Renal cortex interstitium (tissue), 11 donors: ENCODE measurements around the gene PEPD. TPM values are rescaled to one million over a fixed set of nuclear protein-coding genes. Genes with fewer than 3 reads are reported as not detected.

Experiments used
- DNase-seq, 11 donors: peaks; one replicate each; pipeline ENCODE4 v3.0.0-alpha.2; 2013; ENCODE audit warnings: low read depth in 9 of 11, low spot score in 4 of 11; ENCODE audit errors: extremely low read depth in 1 of 11
- polyA plus RNA-seq, 3 donors: library from polyadenylated mRNA; unstranded; fragments of 120-200 nt; gene quantifications; one replicate each; pipeline ENCODE4 v1.2.1, GENCODE V29; 2013; ENCODE audit not compliant: insufficient read length in 3 of 3

Gene PEPD
- polyA plus RNA-seq, 3 donors: 106 to 122 (median 112) TPM

DNA sequence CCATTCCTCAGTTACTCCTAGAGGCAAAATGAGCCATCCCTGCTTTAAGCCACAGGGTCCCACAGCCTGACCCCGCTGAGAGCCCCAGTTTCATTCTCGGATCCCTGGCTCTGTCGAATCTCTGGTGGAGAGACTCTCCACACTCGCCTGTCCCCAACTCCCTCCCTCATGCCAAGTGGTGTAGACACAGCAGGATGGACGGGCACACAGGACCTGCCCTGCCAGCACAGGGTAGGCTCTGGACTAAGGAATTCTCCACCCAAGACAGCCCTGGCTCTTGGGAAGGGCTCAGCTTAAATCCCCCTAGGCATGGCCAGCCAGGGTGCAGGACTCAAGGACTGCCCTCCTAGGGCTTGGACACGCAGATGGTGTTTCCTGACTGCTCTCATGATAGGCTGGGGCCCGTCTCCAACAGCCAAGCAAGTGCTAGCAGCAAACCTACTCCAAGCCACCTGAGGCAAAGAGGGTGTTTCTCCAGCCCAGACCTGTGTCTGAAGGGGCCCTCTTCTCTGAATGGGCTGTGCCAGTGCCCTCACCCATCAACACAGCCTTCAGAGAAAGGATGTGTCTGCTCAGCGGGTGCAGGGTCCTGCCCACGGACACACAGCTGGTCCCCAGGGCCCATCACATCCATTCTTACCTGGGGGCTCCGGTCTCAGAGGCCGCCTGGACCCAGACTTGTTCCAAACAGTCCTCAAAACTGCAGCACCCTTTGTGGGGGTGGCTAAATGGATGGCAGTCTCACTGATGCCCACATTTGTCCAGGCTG lies 65.3 kb downstream of the PEPD start:
- no peak for DNase-seq

DNA sequence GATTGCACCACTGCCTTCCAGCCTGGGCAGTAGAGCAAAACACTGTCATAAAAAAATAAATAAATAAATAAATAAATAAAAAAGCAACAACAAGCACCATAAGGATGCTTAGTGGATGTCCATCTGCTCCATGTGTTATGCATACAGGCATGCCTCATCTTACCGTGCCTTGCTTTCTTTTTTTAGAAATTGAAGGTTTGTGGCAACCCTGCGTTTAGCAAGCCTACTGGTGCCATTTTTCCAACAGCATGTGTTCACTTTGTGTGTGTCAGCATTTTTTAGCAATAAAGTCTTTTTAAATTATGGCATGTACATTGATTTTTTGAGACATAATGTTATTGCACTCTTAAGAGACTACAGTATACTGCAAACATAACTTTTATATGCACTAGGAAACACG lies 68.3 kb downstream of the PEPD start:
- DNase-seq: no peak

DNA sequence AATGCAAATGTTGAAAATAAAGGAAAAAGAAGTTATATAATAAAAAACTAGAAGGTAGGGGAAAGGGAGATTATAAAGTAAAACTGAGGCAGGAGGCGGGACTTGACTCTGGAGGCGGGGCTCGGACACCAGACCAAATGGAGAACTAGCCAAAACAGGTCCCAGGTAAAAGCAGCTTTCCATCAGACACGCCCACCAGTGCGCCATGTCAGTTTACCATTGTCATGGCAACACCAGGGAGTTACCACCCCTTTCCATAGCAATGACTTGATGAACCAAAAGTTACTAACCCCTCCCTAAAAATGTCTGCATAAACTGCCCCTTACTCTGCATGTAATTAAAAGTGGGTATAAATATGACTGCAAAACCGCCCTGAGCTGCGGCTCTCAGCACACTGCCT lies 70.9 kb downstream of the PEPD start:
- DNase-seq: no peak

DNA sequence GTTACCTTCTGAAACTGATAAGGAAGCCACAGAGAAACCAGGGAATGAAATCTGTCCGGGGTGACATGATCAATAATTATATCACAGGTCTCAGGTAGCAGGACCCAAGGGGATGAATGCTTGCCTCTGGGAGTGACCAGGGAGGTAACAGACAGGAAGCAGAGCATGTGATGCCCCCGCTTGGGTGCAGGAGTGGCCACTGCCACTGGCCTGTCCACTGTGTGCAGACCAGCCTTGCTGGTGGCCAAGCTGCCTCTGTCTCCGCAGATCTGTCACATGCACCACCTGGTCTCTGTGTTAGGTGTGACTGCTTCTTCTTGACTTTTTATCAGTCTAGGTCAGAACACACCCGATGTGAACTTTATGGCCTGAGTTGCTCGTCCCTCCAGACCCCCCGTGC lies 71.8 kb downstream of the PEPD start:
- DNase-seq: no peak

DNA sequence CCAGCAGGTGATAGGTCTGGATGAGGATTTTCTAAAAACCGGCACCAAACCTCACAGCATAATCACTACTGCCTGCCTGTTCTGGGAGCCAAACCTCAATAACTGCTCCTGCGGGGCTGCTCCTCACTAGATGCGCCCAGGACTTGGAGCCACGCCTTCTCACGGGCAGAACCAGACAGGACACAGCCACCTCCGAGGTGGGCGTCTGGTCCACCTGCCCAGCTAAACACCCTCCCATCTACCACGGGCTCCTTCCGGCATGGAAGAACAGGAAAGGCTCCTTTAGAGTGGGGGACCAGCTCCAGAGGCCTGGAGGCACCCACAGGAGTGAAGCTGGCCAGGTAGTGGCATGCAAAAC lies 73.5 kb downstream of the PEPD start:
- no peak for DNase-seq

DNA sequence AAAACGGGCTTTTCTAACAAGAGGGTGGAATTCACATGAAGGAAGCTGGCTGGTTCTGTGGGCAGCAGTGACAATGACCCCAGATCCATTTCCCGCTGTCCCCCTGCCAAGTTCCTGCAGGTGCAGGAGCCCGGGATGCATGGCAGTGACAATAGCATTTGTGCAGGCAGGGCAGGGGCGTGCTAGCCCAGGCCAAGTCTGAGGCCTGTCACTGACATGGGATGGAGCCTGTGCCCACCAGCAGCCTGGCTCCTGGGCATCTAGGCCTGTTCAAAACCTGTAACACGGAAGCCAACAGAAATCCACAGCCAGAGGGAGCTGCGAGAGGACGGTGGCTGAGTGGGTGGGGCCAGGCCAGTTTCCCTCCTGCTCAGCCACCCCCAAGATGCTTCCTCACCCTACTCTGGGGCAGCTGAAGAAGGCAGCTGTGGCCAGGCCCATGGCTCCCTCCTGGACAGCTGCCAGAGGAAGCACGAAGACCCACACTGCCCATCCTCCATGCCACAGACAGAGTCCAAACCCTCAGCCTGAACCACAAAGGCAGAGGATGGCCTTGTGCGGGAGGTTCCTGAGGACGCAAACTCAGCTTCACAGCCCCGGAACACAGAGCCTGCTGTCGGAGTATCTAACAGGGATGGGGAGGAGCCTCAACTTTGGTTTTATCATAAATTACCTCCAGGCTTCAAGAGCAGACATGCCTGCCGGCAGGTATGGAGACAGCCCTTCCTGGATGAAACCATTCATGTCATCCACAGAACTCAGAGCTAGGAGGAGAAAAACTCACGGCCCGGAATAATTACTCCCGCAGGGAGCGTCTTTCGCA lies 74.0 kb downstream of the PEPD start:
- no peak for DNase-seq

DNA sequence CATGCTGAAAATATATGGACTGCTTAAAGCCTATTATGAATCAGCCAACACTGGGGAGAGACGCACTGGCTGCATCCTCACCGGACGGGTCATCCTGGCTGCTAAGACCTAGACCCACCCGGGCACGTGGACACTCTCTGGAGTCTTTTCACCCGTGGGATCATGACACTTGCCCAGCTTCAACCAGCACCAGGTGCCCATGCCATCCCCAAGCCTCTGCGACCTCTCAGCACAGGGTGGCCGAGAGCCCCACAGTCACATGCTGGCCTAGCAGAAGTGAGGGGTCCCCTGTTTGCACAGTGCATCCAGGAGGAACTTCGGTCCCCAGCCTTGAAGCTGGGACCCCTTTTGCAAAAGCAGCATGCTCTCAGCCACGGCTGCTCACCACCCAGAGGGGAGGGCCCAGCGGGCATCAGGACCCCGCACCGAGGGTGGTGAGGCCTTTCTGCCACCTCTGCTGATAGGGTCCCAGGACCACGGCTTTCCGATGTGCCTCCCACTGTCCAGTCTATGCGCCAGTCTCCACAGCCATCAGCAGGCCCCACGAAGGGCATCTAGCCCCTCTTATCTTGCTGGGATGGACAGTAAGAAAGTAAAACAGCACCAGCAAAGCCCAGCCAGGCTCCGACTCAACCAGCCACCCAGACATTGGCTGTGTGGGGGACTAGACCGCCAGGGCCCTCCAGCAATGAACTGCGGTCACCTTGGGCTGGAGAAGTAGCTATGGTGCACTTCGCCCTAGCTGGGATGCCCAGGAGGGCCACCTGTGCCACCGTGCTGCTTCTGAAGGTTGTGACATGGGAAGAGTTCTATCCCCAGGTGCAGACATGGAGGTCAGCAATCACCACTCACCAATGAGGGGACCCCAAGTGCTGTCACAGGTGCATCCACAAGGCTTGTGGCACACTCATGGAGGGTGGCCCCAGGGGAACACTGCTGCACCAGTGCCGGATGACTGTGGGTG lies 75.0 kb downstream of the PEPD start:
- DNase-seq: no peak

DNA sequence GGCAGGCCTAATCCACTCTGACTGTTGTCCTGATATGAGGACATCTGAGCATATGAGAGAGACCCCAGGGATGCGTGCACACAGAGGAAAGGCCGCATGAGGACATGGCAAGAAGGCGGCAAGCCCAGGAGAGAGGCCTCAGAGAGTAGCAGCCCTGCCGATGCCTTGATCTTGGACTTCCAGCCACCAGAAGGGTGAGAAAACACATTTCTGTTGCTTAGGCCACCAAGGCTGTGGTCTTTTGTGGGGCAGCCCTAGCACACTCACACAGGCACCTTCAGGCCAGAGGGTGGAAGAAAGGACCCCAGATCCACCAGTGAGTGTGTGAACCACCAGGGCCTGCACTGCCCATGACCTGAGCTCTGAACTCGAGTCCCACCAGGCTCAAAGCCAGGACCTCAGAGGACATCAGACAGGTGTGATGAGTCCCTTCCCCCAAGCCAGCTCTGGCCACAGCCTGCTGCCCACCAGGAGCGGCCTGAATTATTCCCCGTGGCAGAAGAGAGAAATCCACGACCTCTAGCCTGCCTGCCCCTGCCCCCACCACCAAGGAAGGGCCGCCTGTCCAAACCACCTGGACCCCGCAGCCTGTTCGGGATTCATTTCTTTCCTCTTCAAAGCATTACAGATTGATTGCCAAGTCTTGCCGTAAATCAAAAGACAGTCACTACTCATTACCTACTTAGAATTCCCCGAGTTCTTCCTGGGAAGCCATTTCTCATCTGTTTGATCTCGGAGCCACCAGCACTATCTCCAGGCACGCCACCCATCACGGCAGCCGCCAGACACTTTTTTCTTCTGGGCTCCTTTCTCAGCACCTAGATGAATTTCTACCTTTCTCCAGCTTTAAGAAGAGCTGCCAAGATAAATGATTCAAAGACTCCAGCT lies 75.9 kb downstream of the PEPD start:
- no peak for DNase-seq

DNA sequence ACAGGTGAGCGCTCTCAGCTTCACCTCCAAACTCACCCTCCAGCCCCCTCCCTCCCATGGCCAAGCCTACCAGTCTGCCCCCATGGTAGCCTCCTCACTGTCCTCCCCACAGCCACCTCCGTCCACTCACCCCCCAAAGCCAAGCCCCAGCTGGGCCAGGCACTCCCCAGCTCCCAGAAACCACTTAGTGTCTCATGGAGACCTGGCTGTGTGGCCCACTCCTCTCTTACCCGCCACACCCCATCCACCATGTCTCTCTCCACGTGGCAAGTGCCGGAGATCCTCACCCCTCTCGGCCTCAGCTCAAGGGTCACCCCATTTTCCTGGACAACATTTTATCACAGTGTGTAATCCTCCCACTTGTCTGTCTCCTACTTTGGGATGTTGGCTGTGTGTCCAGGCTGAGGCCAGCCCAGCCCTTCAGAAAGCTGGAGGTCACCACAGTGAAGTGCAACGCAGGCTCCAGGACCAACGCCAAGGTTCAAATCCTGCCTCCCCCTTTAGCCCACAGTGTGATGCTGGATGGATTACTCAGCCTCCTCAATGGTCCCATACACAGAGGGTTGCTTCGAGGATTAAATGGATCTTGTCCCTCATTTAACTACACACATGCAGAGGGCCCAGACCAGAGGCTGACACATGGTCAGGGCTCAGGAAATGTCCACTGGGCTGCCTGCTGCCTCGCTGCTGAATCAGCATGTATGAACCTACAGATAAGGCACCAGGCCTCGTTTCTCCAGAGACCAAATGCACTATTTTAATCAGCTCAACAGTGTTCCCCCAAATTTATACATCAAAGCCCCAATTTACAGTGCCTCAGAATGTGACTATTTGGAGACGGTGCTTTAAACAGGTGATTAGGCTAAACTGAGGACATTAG lies 76.8 kb downstream of the PEPD start:
- DNase-seq: no peak

DNA sequence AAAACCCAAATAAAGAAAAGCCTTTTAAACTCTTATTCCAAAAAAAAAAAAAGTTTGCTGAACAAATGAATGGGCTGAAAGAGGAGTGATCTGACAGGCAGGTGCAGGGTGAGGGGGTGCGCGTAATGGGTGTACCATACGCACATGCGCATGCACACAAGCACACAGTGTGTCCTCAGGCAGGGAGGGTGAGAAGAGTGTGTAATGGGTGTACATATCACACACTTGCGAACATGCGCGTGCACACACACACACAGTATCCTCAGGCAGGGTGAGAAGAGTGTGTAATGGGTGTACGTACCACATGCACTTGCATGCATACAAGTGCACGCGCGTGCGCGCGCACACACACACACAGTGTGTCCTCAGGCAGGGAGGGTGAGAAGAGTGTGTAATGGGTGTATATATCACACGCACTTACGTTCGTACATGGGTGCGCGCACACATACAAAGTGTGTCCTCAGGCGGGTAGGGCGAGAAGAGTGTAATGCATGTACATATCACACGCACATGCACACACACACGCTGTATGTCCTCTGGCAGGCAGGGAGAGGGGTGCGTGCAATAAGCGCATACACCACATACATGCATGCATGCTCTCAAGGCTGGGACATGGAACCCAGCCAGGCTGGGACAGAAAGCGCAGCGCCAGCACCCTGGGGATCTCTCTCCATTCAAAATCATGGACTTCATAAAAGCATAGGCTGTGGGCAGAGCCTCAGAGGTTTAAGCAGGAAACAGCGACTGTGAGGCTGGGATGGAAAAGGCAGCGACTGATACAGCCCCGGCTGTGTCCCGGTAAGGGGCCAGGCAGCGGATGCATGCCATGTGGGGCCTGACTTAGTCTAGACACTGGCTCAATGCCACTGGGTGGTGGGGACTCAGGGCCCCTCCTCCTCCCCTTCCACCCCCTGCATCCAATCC lies 77.7 kb downstream of the PEPD start:
- DNase-seq: no peak

DNA sequence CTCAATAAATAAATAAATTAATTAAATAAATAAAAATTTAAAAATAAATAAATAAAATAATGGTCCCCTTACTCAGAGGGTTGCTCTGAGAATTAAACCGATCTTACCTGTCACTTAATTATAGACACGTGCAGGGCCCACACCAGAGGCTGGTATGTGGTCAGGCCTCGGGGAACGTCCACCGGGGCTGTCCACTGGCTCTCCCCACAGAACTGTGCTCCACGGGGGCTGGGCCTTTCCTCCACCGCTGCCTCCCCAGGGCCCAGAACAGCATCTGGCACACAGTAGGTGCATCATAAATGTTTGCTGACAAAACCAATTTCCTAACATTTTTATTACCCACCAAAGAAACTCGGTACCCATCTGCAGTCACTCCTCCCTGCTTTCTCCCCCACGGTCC lies 78.9 kb downstream of the PEPD start:
- no peak for DNase-seq

DNA sequence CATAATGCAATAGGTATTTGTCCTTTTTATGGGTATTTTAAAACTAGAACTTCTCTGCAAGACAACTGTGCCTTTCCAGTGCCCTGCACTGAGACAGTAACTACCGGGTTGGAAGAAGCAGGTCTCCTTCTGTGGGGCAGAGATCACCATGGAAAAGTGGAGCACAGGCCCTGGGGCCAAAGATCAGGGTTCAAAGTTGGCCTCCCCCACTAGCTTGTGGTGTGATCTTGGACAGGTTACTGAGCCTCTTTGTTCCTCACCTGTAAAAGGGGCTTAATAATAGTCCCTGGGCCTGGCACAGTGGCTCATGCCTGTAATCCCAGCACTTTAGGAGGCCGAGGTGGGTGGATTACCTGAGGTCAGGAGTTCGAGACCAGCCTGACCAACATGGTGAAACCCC lies 79.8 kb downstream of the PEPD start:
- DNase-seq: no peak

DNA sequence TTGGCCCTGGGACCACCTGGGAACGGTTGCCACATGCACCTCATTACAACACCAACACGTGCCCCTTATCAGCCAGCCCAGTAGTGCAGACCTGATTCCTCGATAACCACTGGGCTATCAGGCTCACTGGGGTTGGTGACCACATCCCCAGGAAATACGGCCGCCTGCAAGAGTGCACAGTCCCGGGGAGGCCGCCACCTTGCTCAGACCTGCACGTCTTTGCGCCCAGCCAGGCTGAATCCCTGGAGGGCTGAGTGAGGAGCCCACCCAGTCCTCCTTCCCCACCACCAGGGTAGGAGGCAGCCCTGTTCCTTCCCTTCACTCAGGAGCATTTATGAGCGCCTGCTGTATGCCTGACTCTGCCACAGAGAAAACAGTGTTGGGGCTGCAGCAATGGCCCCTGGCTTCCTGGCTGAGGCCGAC lies 80.3 kb downstream of the PEPD start:
- no peak for DNase-seq

DNA sequence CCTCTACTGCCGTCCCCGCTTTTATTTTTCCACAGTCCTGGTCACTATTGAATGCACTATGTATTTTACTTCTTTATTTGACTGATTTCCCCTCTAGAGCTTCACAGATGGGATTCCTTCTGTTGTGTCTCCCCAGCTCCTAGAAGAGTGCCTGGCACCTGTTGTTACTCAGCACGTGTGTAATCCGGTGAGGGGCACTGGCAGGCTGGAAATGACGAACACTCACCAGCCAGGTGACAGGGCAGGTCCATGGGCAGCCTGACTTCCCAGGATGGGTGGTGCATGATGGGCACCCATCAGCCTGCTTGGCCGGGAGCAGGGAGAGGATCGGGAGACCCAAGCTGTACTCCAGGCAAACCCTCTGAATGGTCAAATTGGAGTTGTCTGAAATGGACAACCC lies 80.9 kb downstream of the PEPD start:
- DNase-seq: no peak

DNA sequence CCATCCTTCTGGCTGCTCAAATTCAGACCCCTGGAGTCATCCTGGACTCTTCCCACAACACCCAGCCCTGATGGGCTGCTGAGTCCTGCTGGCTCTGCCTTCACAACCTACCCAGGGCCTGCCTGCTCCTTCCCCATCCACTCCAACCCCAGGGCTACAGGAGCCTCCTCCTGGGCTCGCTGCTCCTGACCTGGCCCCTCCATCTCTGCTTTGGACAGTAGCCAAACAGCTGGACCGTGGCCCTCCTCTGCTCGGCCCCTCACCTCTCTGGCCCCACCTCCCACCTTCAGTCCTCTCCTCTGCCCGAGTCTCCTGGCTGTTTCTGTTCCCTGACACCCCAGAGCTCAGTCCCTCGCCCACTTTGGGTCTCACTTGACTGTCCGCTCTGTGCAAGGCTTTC lies 81.3 kb downstream of the PEPD start:
- DNase-seq: no peak

DNA sequence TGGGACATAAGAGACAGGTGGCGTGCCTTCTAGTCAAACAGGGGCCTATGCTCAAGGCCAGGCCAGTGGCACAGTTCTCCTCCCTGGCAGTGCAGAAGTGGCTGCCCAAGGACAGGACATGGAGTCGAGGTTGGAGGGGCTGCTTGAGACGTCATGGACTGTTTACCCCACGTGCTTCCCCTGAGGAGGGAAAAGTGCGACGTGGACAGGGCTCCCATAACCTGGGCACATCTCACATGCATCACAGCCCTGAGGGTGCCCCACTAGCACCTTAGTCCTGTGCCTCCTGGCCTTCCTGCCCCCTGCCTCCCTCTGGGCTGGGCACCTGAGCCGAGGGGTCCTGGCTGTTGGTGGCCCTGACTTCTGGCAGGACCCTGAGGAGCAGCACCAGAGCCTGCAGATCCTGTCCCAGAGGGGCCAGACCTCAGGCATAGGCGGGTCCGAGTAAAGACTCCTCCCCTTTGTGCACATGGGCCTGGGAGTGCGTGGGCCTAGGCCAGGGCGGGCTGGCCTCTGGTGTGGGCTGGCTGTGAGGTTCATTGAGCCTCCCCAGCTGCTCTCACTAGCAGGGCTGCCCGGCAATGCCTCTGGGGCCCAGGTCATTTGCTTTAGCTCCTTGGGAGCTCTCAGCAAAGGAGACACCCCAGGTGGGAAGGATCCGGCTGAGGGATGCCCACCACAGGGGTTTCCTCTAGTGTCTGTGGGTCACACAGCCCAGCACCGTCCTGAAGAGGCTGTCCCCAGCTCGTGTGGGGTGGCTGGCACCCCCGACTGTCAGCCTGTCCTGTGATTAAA lies 82.4 kb downstream of the PEPD start:
- DNase-seq: no peak
